ENCODE measurements around the gene TMEM8B.
"Not testable (repeated sequence)": the region's sequence is repeated elsewhere in the genome, so short reads cannot be mapped to it uniquely, and the experiment has no call there.

Gene TMEM8B

DNA sequence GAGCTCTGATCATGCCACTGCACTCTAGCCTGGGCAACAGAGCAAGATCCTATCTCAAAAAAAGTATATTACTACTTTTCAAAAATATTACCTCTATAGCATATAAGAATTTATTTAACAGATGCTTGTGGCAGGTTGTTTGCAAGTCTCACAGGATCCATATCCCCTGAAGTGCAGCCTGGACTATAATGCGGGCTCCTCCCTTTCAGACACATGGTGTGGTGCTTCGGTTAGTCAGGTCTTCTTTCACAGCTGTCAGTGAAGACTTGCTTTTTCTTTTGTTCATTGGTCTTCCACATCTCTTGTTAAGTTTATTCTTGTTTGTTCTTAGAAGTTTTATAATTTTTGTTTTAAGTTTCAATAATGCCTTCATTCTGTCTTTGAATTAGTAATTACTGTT lies 67.5 kb downstream of the TMEM8B start:
- Histone ChIP-seq H3K36me3 (ENCODE audit: insufficient read depth, low read length) (no peaks in the 10 kb centered on the region), H3K27ac (ENCODE audit: low read depth, low read length, poor library complexity, severe bottlenecking) (no peak overlapping the region), H3K27me3 (ENCODE audit: insufficient read depth, low read length) (peaks cover 4% of the 10 kb centered on the region; the same call in 1 of the 2 replicates), H3K4me2 (ENCODE audit: low read length) (no peak overlapping the region), H2AFZ (ENCODE audit: low read length) (no peak overlapping the region), H4K20me1 (ENCODE audit: insufficient read depth, low read length) (no peaks in the 10 kb centered on the region), H3K79me2 (ENCODE audit: insufficient read depth, low read length) (no peaks in the 10 kb centered on the region), H3K9ac (ENCODE audit: low read length) (no peak overlapping the region), H3K9me3 (ENCODE audit: low read length) (no peaks in the 10 kb centered on the region), H3K4me1 (ENCODE audit: insufficient read depth, low read length, severe bottlenecking) (no peaks in the 10 kb centered on the region), H3F3A (ENCODE audit: insufficient read depth, low read length) (no peaks in the 10 kb centered on the region), H3K9me2 (ENCODE audit: low read depth, low read length) (no peaks in the 10 kb centered on the region), H3K4me3 (ENCODE audit: low read depth, low read length, poor library complexity, severe bottlenecking) (no peak overlapping the region)
- no peak for TF ChIP-seq EZH2 (IDR thresholded peaks at IDR 0.05; ENCODE audit: borderline replicate concordance, low read length)
- TF ChIP-seq, protein P1, sequence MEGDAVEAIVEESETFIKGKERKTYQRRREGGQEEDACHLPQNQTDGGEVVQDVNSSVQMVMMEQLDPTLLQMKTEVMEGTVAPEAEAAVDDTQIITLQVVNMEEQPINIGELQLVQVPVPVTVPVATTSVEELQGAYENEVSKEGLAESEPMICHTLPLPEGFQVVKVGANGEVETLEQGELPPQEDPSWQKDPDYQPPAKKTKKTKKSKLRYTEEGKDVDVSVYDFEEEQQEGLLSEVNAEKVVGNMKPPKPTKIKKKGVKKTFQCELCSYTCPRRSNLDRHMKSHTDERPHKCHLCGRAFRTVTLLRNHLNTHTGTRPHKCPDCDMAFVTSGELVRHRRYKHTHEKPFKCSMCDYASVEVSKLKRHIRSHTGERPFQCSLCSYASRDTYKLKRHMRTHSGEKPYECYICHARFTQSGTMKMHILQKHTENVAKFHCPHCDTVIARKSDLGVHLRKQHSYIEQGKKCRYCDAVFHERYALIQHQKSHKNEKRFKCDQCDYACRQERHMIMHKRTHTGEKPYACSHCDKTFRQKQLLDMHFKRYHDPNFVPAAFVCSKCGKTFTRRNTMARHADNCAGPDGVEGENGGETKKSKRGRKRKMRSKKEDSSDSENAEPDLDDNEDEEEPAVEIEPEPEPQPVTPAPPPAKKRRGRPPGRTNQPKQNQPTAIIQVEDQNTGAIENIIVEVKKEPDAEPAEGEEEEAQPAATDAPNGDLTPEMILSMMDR (IDR thresholded peaks at IDR 0.05; ENCODE audit: low read length), result no peak

DNA sequence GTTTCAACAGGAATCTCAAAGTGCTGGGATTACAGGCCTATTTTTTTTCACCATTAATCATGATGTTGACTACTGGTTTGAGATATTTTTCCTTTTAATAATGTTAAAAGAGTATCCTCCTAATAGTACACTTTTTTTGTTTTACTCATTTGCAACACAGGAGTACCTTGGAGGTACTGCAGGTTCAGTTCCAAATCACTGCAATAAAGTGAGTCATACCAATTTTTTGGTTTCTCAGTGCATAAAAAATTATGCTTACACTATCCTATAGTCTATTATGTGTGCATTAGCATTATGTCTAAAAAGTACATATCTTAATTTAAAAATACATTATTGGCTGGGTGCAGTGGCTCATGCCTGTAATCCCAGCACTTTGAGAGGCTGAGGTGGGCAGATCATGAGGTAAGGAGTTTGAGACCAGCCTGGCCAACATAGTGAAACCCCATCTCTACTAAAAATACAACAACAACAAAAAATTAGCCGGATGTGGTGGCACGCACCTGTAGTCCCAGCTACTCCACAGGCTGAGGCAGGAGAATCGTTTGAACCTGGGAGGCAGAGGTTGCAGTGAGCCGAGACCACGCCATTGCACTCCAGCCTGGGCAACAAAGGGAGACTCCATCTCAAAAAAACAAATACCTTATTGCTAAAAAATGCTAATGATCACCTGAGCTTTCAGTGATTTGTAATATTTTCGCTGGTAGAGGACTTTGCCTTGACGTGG lies 68.5 kb downstream of the TMEM8B start:
- H3K79me2 ChIP-seq (ENCODE audit: insufficient read depth, low read length); H3F3A ChIP-seq (ENCODE audit: insufficient read depth, low read length); H3K4me2 ChIP-seq (ENCODE audit: low read length); H3K36me3 ChIP-seq (ENCODE audit: insufficient read depth, low read length); H4K20me1 ChIP-seq (ENCODE audit: insufficient read depth, low read length); H2AFZ ChIP-seq (ENCODE audit: low read length); H3K4me1 ChIP-seq (ENCODE audit: insufficient read depth, low read length, severe bottlenecking); H3K9ac ChIP-seq (ENCODE audit: low read length); H3K9me2 ChIP-seq (ENCODE audit: low read depth, low read length); H3K27me3 ChIP-seq (ENCODE audit: insufficient read depth, low read length); H3K4me3 ChIP-seq (ENCODE audit: low read depth, low read length, poor library complexity, severe bottlenecking); H3K9me3 ChIP-seq (ENCODE audit: low read length); H3K27ac ChIP-seq (ENCODE audit: low read depth, low read length, poor library complexity, severe bottlenecking): not testable (repeated sequence)

DNA sequence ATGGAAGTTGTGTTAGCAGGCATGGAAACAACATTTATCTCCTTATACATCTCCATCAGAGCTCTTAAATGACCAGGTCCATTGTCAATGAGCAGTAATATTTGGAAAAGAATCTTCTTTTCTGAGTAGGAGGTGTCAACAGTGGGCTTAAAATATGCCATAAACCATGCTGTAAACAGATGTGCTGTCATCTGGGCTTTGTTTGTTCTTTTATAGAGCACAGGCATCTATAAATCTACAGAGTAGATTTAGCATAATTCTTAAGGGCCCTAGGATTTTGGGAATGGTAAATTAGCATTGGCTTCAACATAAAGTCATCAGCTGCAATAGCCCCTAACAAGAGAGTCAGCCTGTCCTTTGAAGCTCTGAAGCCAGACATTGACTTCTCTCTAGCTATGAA lies 69.3 kb downstream of the TMEM8B start:
- Histone ChIP-seq H3K36me3 (ENCODE audit: insufficient read depth, low read length) (no peaks in the 10 kb centered on the region), H3K9me3 (ENCODE audit: low read length) (no peaks in the 10 kb centered on the region), H2AFZ (ENCODE audit: low read length) (no peak overlapping the region), H3K9ac (ENCODE audit: low read length) (no peak overlapping the region), H3F3A (ENCODE audit: insufficient read depth, low read length) (no peaks in the 10 kb centered on the region), H3K4me3 (ENCODE audit: low read depth, low read length, poor library complexity, severe bottlenecking) (no peak overlapping the region), H4K20me1 (ENCODE audit: insufficient read depth, low read length) (no peaks in the 10 kb centered on the region), H3K9me2 (ENCODE audit: low read depth, low read length) (no peaks in the 10 kb centered on the region), H3K27ac (ENCODE audit: low read depth, low read length, poor library complexity, severe bottlenecking) (no peak overlapping the region), H3K79me2 (ENCODE audit: insufficient read depth, low read length) (no peaks in the 10 kb centered on the region), H3K4me1 (ENCODE audit: insufficient read depth, low read length, severe bottlenecking) (no peaks in the 10 kb centered on the region), H3K4me2 (ENCODE audit: low read length) (no peak overlapping the region), H3K27me3 (ENCODE audit: insufficient read depth, low read length) (no peaks in the 10 kb centered on the region; the same call in 1 of the 2 replicates)
- TF ChIP-seq, protein P1 (IDR thresholded peaks at IDR 0.05; ENCODE audit: low read length), result no peak
- TF ChIP-seq EZH2 (IDR thresholded peaks at IDR 0.05; ENCODE audit: borderline replicate concordance, low read length), result no peak

DNA sequence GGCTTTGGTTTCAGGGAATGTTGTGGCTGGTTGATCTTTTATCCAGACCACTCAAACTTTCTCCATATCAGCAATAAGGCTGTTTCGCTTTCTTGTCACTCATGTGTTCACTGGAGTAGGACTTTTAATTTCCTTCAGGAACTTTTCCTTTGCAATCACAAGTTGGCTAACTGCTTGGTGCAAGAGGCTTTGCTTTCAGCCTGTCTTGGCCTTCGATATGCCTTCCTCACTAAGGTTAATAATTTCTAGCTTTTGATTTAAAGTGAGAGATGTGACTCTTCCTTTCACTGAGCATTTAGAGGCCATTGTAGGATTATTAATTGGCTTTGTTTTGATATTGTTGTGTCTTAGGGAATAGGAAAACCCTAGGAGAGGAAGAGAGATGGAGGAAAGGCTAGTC lies 70.0 kb downstream of the TMEM8B start:
- no peak overlapping the region for H3K9ac ChIP-seq (ENCODE audit: low read length)
- H3K4me1 ChIP-seq (ENCODE audit: insufficient read depth, low read length, severe bottlenecking), result no peaks in the 10 kb centered on the region
- no peak for TF ChIP-seq EZH2 (IDR thresholded peaks at IDR 0.05; ENCODE audit: borderline replicate concordance, low read length)
- TF ChIP-seq, protein P1 (IDR thresholded peaks at IDR 0.05; ENCODE audit: low read length), result no peak
- no peak overlapping the region for H2AFZ ChIP-seq (ENCODE audit: low read length)
- H3K27ac ChIP-seq (ENCODE audit: low read depth, low read length, poor library complexity, severe bottlenecking), result no peak overlapping the region
- H3K4me3 ChIP-seq (ENCODE audit: low read depth, low read length, poor library complexity, severe bottlenecking), result no peak overlapping the region
- H4K20me1 ChIP-seq (ENCODE audit: insufficient read depth, low read length), result no peaks in the 10 kb centered on the region
- H3K79me2 ChIP-seq (ENCODE audit: insufficient read depth, low read length), result no peaks in the 10 kb centered on the region
- H3K9me3 ChIP-seq (ENCODE audit: low read length), result no peaks in the 10 kb centered on the region
- H3K27me3 ChIP-seq (ENCODE audit: insufficient read depth, low read length), result no peaks in the 10 kb centered on the region; the same call in 1 of the 2 replicates
- no peak overlapping the region for H3K4me2 ChIP-seq (ENCODE audit: low read length)
- no peaks in the 10 kb centered on the region for H3F3A ChIP-seq (ENCODE audit: insufficient read depth, low read length)
- no peaks in the 10 kb centered on the region for H3K9me2 ChIP-seq (ENCODE audit: low read depth, low read length)
- H3K36me3 ChIP-seq (ENCODE audit: insufficient read depth, low read length), result no peaks in the 10 kb centered on the region
